ENCODE measurements around the gene IDUA. TPM values are rescaled to one million over a fixed set of nuclear protein-coding genes. Genes with fewer than 3 reads are reported as not detected.
A peak's percentile ranks its signal among the peaks of the same experiment; 100 is the strongest.

Gene IDUA
- polyA plus RNA-seq, 1 donor (not counting 4 experiments of a cell fraction or from before 2014, with no cell fraction given): 1.2 TPM

GRCh38 chr4:1012034-1012739 is 25.3 kb downstream of the IDUA start:
- Histone ChIP-seq H4K20me1 (ENCODE audit: control insufficient read depth, extremely low read depth, insufficient read depth, low read length) (peaks cover 2% of the 10 kb centered on the region), H3K4me2 (ENCODE audit: control insufficient read depth, extremely low read depth, insufficient read depth, low read depth, low read length) (peak overlapping the region; percentile 51), H3K27ac (ENCODE audit: control insufficient read depth, insufficient read depth, low read length) (no peak overlapping the region), H2AFZ (ENCODE audit: control insufficient read depth, low read length) (no peak overlapping the region), H3K9me1 (ENCODE audit: control insufficient read depth, extremely low read depth, insufficient read depth, low read length) (no peaks in the 10 kb centered on the region), H3K36me3 (ENCODE audit: control insufficient read depth in 2 of 2, extremely low read depth in 1 of 2, insufficient read depth in 2 of 2, low read length in 2 of 2) (no peaks in the 10 kb centered on the region), H3K9ac (ENCODE audit: control insufficient read depth, extremely low read depth, insufficient read depth, low read length) (peak overlapping the region; percentile 33), H3K79me2 (ENCODE audit: control insufficient read depth, insufficient read depth, low read length) (no peaks in the 10 kb centered on the region), H3K9me3 (ENCODE audit: control insufficient read depth, low read depth, low read length) (no peaks in the 10 kb centered on the region), H3K27me3 (ENCODE audit: control insufficient read depth, extremely low read depth, insufficient read depth, low read length) (peaks cover 17% of the 10 kb centered on the region), H3K4me3 (ENCODE audit: control insufficient read depth in 2 of 3, extremely low read depth in 1 of 3, insufficient read depth in 2 of 3, low read depth in 1 of 3, low read length in 3 of 3) (peak overlapping the region; percentile 40 to 52 (median 42)), H3K4me1 (ENCODE audit: control insufficient read depth, extremely low read depth, insufficient read depth, low read length) (peaks cover 15% of the 10 kb centered on the region)
- FAIRE-seq (no peak), DNase-seq (ENCODE audit: low read depth, low spot score) (no peak)
- no peak for TF ChIP-seq EZH2 (IDR thresholded peaks at IDR 0.05; ENCODE audit: low read length)
- TF ChIP-seq, protein P1, sequence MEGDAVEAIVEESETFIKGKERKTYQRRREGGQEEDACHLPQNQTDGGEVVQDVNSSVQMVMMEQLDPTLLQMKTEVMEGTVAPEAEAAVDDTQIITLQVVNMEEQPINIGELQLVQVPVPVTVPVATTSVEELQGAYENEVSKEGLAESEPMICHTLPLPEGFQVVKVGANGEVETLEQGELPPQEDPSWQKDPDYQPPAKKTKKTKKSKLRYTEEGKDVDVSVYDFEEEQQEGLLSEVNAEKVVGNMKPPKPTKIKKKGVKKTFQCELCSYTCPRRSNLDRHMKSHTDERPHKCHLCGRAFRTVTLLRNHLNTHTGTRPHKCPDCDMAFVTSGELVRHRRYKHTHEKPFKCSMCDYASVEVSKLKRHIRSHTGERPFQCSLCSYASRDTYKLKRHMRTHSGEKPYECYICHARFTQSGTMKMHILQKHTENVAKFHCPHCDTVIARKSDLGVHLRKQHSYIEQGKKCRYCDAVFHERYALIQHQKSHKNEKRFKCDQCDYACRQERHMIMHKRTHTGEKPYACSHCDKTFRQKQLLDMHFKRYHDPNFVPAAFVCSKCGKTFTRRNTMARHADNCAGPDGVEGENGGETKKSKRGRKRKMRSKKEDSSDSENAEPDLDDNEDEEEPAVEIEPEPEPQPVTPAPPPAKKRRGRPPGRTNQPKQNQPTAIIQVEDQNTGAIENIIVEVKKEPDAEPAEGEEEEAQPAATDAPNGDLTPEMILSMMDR (optimal IDR thresholded peaks at IDR 0.05 in 1 of 3, IDR thresholded peaks at IDR 0.05 in 1 of 3, conservative IDR thresholded peaks at IDR 0.05 in 1 of 3; ENCODE audit: extremely low read depth in 1 of 3, insufficient read depth in 2 of 3, low read length in 3 of 3): no peak
- dilution Hi-C loops (cut with MboI; ENCODE audit: extremely low pct_ligation_motif_present, low sequenced_read_pairs): no loop called here

- peaks cover 15% of the 10 kb centered on the region for H3K4me1 ChIP-seq (ENCODE audit: control insufficient read depth, extremely low read depth, insufficient read depth, low read length)
- no peaks in the 10 kb centered on the region for H3K9me1 ChIP-seq (ENCODE audit: control insufficient read depth, extremely low read depth, insufficient read depth, low read length)
- dilution Hi-C loops (cut with MboI; ENCODE audit: extremely low pct_ligation_motif_present, low sequenced_read_pairs): no loop called here
- no peaks in the 10 kb centered on the region for H3K79me2 ChIP-seq (ENCODE audit: control insufficient read depth, insufficient read depth, low read length)
- DNase-seq (ENCODE audit: low read depth, low spot score) (no peak), FAIRE-seq (no peak)
- no peak for TF ChIP-seq EZH2 (IDR thresholded peaks at IDR 0.05; ENCODE audit: low read length)
- TF ChIP-seq, protein P1 (optimal IDR thresholded peaks at IDR 0.05 in 1 of 3, IDR thresholded peaks at IDR 0.05 in 1 of 3, conservative IDR thresholded peaks at IDR 0.05 in 1 of 3; ENCODE audit: extremely low read depth in 1 of 3, insufficient read depth in 2 of 3, low read length in 3 of 3): no peak
- no peaks in the 10 kb centered on the region for H3K9me3 ChIP-seq (ENCODE audit: control insufficient read depth, low read depth, low read length)
- no peak overlapping the region for H3K9ac ChIP-seq (ENCODE audit: control insufficient read depth, extremely low read depth, insufficient read depth, low read length)
- H4K20me1 ChIP-seq (ENCODE audit: control insufficient read depth, extremely low read depth, insufficient read depth, low read length): peaks cover 2% of the 10 kb centered on the region
- no peaks in the 10 kb centered on the region for H3K36me3 ChIP-seq (ENCODE audit: control insufficient read depth in 2 of 2, extremely low read depth in 1 of 2, insufficient read depth in 2 of 2, low read length in 2 of 2)
- no peak overlapping the region for H3K4me2 ChIP-seq (ENCODE audit: control insufficient read depth, extremely low read depth, insufficient read depth, low read depth, low read length)
- no peak overlapping the region for H3K27ac ChIP-seq (ENCODE audit: control insufficient read depth, insufficient read depth, low read length)
- H2AFZ ChIP-seq (ENCODE audit: control insufficient read depth, low read length): no peak overlapping the region
- peaks cover 8% of the 10 kb centered on the region for H3K27me3 ChIP-seq (ENCODE audit: control insufficient read depth, extremely low read depth, insufficient read depth, low read length)
- no peak overlapping the region for H3K4me3 ChIP-seq (ENCODE audit: control insufficient read depth in 2 of 3, extremely low read depth in 1 of 3, insufficient read depth in 2 of 3, low read depth in 1 of 3, low read length in 3 of 3)
Measured at GRCh38 chr4:1013225-1014073, 26.6 kb downstream of the IDUA start.
